Cardiac septum (tissue), 1 donor: Measurements from ENCODE around the gene P2RX4. TPM values are rescaled to one million over a fixed set of nuclear protein-coding genes. Genes with fewer than 3 reads are reported as not detected.
"Not testable (repeated sequence)": the region's sequence is repeated elsewhere in the genome, so short reads cannot be mapped to it uniquely, and the experiment has no call there.

ENCODE experiments used
- DNase-seq: peaks from one replicate; pipeline ENCODE4 v3.0.0-alpha.2; 2020; ENCODE audit warnings: low spot score
- intact Hi-C: fragments of 100-400 bp; cut with DNase I; formaldehyde crosslinking; loops from one replicate; pipeline ENCODE4 v1.14.0; 2022
- total RNA-seq: library from RNA; stranded (reverse); fragmentation: NEBNext Ultra II Directional; extraction: Animal tissue kit (Norgen Biotek cat#: 25700); gene quantifications from one replicate; pipeline ENCODE4 v1.2.1, GENCODE V29; 2021
- donor health status: DM: no; HTN: no; CAD: no.

The P2RX4 gene
- total RNA-seq, 1 donor from 2014 or later, result 6.4 TPM

DNA sequence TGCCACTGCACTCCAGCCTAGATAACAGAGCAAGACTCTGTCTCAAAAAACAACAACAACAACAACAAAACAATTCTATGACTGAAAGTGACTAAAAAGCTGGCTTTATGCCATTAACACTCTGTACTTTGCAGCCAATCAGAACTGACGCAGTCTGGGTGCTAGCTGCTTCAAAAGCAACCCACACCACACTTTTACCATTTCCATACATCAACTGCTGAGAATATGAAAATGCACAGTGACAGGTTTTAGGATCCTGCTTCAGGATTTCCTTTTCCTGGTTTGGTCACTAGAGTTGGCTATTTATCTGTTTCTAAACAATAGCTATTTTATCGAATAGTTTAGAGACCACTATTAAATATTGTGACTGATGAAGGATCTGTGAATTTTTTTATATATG lies 23.1 kb upstream of the P2RX4 start:
- intact Hi-C loops, result no loop called here
- no peak for DNase-seq

DNA sequence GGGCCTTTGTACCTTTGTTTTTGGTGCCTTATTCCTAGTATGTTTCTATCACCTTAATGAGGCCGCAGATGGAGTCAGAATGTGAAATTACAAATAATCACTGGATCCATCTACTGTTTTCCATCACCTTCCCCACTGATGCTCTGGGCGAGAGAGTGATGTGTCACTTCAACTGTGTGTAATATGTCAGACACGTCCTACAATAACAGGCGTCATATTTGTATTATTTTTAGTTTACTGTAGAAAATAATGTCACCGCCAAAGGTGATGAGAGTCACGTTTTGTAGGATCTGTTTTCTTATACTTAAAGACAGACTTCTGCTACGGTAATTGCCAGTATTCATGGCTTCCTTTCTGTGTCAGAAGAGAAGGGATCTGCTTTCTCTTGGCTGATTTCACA lies 22.4 kb upstream of the P2RX4 start:
- no peak for DNase-seq
- intact Hi-C loops, result no loop called here

DNA sequence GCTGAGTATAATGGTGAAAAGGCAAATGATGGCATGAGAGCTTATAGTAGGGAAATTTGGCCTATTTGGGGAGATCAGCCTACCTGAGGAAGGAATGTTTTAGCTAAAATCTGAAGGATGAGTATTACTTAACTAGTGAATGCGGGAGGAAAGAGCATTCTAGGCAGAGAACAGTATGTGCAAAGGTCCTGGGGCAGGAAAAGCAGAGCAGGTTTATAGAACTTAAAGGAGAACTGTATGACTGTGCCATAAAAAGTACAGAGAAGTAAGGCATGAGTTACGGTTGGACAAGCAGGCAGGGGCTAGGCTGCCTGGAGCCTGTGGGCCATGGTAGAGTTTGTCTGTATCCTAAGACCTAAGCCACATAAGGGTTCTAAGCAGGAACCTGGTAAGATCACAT lies 21.7 kb upstream of the P2RX4 start:
- no peak for DNase-seq
- intact Hi-C loops, result no loop called here

DNA sequence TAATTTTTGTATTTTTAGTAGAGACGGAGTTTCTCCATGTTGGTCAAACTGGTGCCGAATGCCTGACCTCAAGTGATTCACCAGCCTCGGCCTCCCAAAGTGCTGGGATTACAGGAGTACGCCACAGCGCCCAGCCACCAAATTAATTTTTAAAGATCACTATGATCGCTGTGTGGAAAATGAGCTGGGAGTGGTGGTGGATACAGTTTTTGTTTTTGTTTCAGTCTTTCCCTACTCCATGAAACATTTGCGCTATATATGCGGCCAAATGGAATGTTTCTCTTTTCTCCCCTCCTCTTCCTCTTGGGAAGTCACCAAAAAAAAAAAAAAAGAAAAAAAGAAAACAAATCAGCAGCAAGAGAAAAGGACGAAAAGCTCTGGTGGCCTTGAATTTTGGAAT lies 20.8 kb upstream of the P2RX4 start:
- intact Hi-C loops, result no loop called here
- no peak for DNase-seq

DNA sequence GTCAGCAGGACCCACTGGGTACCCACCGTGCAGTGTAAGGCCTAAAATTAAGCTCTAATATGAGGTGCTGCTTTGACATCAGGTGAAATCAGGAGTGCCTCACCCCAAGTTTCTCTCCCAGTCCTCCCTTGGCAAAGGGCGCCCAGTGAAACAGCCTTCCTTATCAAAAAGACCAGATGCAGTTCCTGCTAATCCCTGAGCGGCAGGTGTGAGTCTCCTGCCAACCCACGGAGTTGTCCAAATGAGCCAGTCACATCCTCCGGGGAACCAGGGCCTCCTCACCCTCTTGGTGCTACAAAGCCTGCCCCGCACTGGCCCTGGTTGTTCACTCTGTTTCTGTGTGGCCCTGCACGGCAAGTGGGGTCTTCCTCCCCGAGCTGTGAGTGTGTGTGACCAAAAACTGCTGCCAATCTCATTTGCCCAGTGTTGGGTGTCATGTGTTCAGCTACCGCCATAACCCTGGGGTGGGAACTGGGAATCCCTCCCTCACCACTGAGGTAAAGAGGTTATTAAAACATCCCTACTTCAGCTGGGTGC lies 20.2 kb upstream of the P2RX4 start:
- intact Hi-C loops, result no loop called here
- DNase-seq, result no peak

DNA sequence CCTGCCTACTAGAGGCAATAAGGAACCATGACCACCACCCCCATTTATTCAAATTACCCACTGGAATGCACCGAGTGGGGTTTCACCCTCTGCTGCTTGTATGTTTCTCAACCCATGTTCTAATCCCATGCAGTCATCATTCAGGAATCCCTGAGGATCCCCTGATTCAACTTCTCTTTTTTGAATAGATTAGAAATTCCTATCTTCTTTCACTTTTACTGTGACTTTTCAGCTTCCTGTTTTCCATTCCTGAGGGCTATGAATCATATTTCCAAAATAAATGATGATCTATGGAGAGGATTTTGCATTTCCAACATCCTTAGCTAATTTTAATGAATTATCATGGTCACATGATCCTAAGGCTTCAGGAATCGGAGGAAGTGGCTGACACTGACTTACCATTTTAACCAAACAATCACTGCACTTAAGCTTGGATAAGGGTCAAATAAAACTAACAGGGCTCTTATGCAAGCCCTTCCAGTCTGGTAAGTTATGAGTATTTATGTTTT lies 19.4 kb upstream of the P2RX4 start:
- intact Hi-C loops, result no loop called here
- DNase-seq, result no peak

DNA sequence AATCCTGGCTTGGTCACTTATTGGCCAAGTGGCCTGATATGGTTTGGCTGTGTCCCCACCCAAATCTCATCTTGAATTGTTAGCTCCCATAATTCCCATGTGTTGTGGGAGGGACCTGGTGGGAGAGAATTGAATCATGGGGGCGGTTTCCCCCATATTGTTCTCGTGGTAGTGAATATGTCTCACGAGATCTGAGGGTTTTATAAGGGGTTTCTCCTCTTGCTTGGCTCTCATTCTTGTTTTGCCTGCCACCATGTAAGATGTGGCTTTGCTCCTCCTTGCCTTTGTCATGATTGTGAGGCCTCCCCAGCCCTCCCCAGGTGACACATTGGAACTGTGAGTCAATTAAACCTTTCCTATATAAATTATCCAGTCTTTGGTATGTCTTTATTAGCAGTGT lies 18.8 kb upstream of the P2RX4 start:
- no peak for DNase-seq
- intact Hi-C loops, result no loop called here

DNA sequence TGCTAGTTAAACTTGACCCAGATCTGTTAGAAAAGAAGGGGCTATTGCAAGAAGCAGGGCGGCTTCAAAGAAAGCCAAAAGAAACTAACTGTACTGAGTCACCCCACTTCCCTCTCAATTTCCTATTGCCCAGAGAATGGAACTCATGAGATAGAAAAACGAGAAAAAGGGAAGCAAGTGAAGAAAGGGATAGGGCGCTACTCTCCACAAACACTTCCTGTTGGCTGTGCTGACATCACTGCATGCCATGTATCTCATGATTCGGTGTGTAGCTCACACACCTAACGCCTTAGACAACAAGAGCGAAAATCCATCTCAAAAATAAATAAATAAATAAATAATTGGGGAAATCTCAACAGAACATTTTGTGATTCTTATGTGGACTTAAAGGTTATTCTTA lies 13.0 kb upstream of the P2RX4 start:
- DNase-seq, result no peak
- intact Hi-C loops, result no loop called here

DNA sequence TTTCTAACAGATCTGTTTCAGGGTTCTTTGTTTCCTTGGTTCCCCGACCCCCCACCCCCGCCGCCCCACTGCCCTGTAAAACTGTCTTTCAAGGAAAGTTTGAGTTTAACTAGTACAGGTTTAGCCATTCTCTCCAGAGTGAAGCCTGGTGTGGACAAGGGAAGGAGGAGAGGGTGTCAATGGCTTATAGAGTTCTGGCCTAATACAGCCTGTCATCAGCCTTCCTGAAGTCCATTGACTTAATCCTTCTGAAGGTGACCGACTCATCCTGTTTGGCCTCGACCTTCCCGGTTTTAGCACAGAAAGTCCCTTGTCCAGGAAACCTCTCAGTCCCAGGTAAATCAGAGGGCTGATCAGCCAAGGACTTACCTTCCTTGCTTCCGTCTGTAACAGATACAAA lies 11.0 kb upstream of the P2RX4 start:
- intact Hi-C loops, result no loop called here

DNA sequence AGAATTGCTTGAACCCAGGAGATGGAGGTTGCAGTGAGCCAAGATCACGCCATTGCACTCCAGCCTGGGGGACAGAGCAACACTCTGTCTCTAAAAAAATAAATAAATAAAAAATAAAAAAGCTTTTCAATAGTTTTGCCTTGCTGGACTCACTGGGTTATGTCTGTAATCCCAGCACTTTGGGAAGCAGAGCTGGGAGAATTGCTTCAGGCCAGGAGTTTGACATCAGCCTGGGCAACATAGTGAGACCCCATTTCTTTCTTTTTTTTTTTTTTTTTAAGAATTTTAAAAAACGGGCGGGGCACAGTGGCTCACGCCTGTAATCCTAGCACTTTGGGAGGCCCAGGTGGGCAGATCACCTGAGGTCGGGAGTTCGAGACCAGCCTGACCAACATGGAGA lies 8.8 kb upstream of the P2RX4 start:
- intact Hi-C loops, DNase-seq: not testable (repeated sequence)

More for the DNA sequence above, 11.0 kb upstream of the P2RX4 start:
- DNase-seq, result no peak

DNA sequence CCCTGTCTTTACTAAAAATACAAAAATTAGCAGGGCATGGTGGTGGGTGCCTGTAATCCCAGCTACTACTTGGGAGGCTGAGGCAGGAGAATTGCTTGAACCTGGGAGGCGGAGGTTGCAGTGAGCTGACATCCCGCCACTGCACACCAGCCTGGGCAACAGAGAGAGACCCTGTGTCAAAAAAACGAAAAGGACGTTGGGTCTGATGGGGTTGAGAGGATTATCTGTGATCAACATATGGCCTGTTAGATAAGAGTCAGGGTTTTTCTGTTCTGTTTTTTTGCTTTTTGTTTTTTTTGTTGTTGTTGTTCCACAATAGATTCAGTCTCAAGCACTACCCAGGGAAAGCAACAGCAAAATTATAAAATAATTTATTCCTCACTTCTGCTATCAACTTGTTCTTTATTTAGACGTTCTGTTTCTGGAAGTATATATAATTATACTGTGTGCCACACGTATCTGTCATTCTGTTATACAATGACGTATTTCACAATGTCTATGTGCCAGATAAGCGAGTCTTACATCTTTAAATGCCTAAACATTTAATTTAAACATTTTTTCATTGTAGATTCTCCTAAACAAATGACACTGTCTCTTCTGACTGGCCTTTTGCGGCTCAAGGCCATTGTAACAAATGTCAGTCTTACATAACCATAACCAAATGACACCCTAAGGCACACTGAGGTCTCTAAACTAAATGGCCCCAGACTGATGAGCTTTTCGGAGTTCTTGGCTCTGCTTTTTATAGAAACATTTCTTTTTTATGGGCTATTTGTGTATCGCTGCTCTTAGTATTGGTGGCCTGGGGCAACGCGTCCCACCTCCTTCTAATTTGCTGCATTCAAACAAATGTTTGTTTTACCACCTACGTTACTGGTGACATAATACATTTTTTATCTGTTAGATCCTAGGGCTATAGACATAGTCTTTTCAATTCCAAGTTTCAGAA lies 7.2 kb upstream of the P2RX4 start:
- intact Hi-C loops, result no loop called here
- no peak for DNase-seq

DNA sequence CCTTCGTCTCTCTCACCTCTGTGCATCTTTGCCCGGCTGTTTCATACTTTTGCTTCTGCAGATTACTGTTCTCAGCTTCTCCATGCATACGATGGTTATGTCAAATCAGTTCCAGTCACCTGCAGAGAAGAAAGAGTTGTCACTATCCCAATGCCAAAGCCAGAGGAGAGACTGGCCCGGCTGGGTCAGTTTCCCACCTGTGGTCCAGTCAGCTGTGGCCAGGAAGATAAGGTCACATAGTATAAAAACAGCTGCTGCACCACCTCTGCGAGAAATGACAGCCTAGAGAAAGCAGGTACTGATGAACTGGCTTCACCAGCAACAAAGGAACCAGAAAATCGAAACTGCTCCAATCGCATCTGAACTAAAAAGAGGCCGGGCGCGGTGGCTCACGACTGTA lies 6.4 kb upstream of the P2RX4 start:
- DNase-seq, result no peak
- intact Hi-C loops, result no loop called here

DNA sequence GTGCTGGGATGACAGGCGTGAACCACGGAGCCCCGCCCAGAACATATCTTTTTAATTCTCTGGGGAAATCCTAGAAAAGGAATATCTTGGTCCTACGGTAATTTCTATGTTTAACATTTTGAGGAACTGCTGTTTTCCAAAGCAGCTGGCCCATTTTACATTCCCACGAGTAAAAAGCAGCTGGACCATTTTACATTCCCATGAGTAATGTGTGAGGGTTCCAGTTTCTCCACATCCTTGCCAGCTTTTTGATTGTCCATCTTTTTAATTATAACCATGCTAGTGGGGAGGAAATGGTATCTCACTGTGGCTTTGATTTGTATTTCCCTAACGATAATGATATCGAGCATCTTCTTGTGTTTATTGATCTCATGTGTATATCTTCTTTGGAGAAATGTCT lies 4.4 kb upstream of the P2RX4 start:
- DNase-seq, result no peak
- intact Hi-C loops, result no loop called here

DNA sequence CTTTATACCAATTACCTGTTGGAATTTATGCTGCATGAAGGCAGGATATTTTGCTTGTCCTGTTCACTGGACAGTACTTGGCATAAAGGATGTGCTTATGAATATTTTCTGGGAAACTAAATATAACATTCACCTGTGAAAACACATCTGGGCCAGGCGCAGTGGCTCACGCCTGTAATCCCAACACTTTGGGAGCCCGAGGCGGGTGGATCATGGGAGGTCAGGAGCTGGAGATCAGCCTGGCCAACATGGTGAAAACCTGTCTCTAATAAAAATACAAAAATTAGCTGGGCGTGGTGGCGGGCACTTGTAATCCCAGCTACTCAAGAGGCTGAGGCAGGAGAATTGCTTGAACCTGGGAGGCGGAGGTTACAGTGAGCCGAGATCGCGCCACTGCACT lies 1.4 kb upstream of the P2RX4 start:
- DNase-seq, intact Hi-C loops: not testable (repeated sequence)

DNA sequence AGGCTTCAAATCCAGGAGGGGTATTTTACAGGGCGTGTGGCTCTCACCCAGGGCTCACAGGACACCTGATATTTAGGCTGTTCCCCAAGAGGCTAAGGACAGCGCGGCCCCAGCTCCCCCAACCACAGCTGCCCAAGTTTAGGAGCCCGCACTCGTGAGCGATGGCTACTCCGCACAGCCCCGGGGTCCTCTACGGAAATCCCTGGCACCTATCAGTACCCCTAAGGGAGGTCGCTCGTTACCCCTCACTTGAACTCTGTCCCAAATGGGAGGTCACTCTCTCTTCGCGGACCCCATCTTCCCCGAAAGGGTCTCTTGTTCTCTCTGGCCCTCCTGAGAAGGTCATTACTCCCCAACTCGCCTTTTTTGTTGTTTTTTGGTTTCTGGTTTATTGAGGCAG lies 708 bp upstream of the P2RX4 start:
- intact Hi-C loops, result no loop called here
- no peak for DNase-seq

DNA sequence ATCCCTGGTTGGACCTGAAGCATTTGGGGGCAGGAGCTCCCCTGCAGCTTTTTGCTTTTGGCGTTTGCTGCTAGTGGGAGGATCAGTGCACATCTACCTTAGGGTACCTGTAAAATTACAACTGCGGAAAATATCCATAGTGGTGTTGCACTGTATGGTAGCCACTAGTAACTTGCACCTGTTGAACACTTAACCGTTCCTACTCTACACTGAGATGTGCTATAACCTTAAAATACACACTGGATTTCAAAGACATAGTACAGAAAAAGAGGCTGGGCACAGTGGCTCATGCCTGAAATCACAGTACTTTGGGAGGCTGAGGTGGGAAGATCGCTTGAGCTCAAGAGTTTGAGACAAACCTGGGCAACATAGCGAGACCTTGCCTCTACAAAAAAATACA lies 2.9 kb downstream of the P2RX4 start:
- DNase-seq, result no peak
- intact Hi-C loops, result loop anchor here (5.0 kb wide), 1 partner anchor 81 kb away; the partner anchor contains the start of gene P2RX7

DNA sequence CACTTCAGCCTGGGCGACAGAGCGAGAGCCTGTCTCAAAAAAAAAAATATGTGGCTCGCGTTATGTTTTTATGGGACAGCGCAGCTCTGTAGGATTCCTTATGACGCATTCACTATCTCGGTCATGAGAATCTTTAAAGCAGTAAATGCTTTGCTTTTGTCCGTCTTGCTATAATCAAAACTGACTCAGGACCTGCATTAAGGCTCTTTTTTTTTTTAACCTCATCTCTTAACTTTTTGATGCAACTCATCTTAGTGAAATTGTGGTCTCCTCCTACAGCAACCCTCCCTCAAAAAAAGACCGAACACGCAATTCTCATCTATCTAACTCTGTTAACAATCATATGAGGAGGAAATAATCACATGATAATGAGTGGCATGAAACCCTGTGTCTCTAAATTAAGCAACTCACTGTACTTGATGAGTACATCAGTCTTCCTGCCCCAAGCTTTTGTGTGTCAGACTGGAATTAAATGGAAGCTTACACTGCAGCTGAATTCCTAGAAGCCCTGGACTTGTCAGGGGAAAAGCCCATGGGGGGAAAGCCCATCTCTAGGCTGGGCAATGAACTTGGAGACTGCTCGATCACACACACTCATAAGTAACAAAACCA lies 4.3 kb downstream of the P2RX4 start:
- intact Hi-C loops, result loop anchor here (5.0 kb wide), 1 partner anchor 82 kb away; the partner anchor contains the start of gene P2RX7
- no peak for DNase-seq

DNA sequence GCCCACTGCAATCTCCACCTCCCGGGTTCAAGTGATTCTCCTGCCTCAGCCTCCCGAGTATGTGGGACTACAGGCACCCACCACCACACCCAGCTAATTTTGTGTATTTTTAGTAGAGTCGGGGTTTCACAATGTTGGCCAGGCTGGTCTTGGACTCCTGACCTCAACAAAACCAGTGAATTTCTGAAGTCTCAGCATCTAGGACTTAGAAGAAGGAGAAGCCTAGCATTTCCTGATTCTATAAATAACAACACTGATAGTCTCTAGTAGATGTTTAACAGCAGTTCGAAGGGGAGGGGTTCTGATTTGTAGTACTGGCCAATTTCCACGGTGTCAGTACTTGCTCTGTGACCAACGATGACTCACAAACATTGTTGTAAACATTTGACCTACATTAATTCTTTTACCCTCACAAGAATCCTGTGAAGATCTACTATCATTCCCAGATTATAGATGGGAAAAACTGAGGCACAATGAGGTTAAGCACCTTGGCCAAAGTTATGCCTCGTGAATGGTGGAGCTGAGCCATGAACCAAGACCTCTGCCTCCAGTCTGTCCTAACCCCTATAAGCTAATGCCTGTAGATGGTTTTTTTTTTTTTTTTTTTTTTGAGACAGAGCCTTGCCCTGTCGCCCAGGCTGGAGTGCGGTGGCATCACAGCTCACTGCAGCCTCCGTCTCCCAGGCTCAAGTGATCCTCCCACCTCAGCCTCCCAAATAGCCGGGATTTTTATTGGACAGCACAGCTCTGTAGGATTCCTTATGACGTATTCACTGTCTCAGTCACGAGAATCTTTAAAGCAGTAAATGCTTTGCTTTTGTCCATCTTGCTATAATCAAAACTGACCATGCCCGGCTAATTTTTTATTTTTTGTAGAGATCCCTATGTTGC lies 5.2 kb downstream of the P2RX4 start:
- DNase-seq, result no peak
- intact Hi-C loops, result loop anchor here (5.0 kb wide), 1 partner anchor 83 kb away; the partner anchor contains the start of gene P2RX7

DNA sequence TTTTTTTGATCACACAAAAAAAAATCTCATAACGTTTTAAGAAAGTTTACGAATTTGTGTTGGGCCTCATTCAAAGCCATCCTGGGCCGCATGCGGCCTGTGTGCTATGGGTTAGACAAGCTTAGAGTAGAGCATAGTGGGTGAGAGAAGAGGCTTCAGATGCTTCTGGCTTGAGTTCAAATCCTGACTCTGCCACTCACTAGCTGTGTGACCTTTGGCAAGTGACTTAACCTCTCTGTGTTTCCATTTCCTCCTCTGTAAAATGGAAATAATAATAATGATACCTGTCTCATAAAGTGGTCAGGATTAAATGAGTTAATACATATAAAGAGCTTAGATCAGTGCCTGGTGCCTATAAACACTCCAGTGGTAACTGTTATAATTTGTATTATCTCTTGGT lies 6.2 kb downstream of the P2RX4 start:
- no peak for DNase-seq
- intact Hi-C loops, result no loop called here

DNA sequence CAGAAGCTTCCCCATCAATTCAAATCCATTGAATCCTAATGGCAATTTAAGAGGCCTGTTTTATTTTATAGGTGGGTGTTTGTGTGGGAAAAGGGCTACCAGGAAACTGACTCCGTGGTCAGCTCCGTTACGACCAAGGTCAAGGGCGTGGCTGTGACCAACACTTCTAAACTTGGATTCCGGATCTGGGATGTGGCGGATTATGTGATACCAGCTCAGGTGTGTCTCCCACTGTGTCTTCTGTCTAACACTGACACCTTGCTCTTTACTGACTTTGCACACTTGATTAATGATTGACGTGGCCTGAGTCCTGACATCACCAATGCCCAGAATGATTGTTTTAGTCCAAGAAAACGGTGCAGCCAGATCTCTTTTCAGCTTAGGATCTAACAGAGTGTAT lies 7.1 kb downstream of the P2RX4 start:
- no peak for DNase-seq
- intact Hi-C loops, result no loop called here
